Heart right ventricle (tissue), 16 donors: ENCODE measurements around the gene DDX51. TPM values are rescaled to one million over a fixed set of nuclear protein-coding genes. Genes with fewer than 3 reads are reported as not detected.

Experiments
- ATAC-seq, 8 donors: fragments of 200-7000 bp; cut with Tn5 transposase; one replicate each; pipeline ENCODE4 v1.9.1; 2020; ENCODE audit warnings: mild to moderate bottlenecking in 8 of 8, moderate library complexity in 8 of 8, moderate number of reproducible peaks in 1 of 8
- DNase-seq, 2 donors: peaks; one replicate each; pipeline ENCODE4 v3.0.0-alpha.2; 2020
- H3K27ac ChIP-seq, 10 donors: fragments of 200-600 bp; sonication (generic) in 2 of 10; one replicate each; pipeline versions ENCODE4 v1.5.0 to v1.8.0; 2020 to 2022; ENCODE audit warnings: mild to moderate bottlenecking in 3 of 10
- H3K27me3 ChIP-seq, 7 donors: fragments of 200-600 bp; one replicate each; pipeline ENCODE4 v1.8.0; 2021 to 2022; ENCODE audit warnings: mild to moderate bottlenecking in 2 of 7
- H3K36me3 ChIP-seq, 9 donors: fragments of 200-600 bp; sonication (generic) in 1 of 9; one replicate each; pipeline versions ENCODE4 v1.5.0 to v1.8.0; 2020 to 2022; ENCODE audit warnings: mild to moderate bottlenecking in 2 of 9
- H3K4me1 ChIP-seq, 9 donors: fragments of 200-600 bp; sonication (generic) in 1 of 9; one replicate each; pipeline versions ENCODE4 v1.5.0 to v1.8.0; 2020 to 2022; ENCODE audit warnings: mild to moderate bottlenecking in 4 of 9
- H3K4me3 ChIP-seq, 10 donors: fragments of 200-600 bp; sonication (generic) in 2 of 10; one replicate each; pipeline versions ENCODE4 v1.5.0 to v1.8.0; 2020 to 2022; ENCODE audit warnings: mild to moderate bottlenecking in 7 of 10, moderate library complexity in 2 of 10
- H3K9me3 ChIP-seq, 11 donors: fragments of 200-600 bp in 10 of 11; sonication (generic) in 2 of 11; one replicate each; pipeline versions ENCODE4 v1.5.0 to v1.8.0; 2013 to 2022; ENCODE audit warnings: mild to moderate bottlenecking in 2 of 11, control low read depth in 1 of 11, moderate library complexity in 1 of 11
- WGBS, 2 donors: extraction: QIAGEN DNeasy Blood & Tissue Kit; methylation state at CpG; one replicate each; pipeline ENCODE4 v1.1.7; 2013; ENCODE audit warnings: inconsistent platforms in 1 of 2; 5-methylcytosine and 5-hydroxymethylcytosine counted together
- intact Hi-C, 10 donors: fragments of 100-400 bp; cut with DNase I; formaldehyde crosslinking; loops; one replicate each; pipeline versions ENCODE4 v1.11.1 to v1.14.2; 2022
- polyA plus RNA-seq, 2 donors: library from polyadenylated mRNA; stranded (reverse); fragments of 200-250 nt; gene quantifications; one replicate each; pipeline ENCODE4 v1.2.3, GENCODE V29; 2013
- total RNA-seq, 10 donors: library from RNA; stranded (reverse); fragmentation: NEBNext Ultra II Directional in 3 of 10; extraction: Animal tissue kit (Norgen Biotek cat#: 25700) in 3 of 10; gene quantifications; one replicate each; pipeline versions ENCODE4 v1.2.1 to v1.2.4, GENCODE V29; 2021 to 2023
- TF ChIP-seq, protein P1 (sequence below), 9 donors: fragments of 200-600 bp; sonication (generic) in 2 of 9; IDR thresholded peaks; one replicate each; pipeline versions ENCODE4 v1.5.0 to v1.8.0; 2021 to 2022; ENCODE audit warnings: antibody characterized with exemption in 9 of 9, mild to moderate bottlenecking in 5 of 9, moderate library complexity in 1 of 9
- donor health status: Arrhythmogenic right ventricular cardiomyopathy.
- donor health status: ischemic (EF 13 %, LVEDD 7.1; RV severe dilation, severe dysfunction).
- donor health status: healthy with polysubstance abuse.
- donor health status: DM: no; HTN: yes; CAD: no.
- donor health status: DM: no; HTN: no; CAD: no.
- donor health status: ischemic (EF 25% LVEDD 6.9; RV normal size, moderate dysfunction).
- donor health status: ischemic (EF 25% LVEDD 5.7; RV mildly dilated, moderate dysfunction).
- donor health status: healthy.
- donor health status: DM: yes; HTN: yes; CAD: no.
- donor health status: Ischemic cardiomyopathy.
- donor health status: ischemic (EF 35%, LVEDD 5.7; RV mildly dilated, moderate dysfunction).
- donor health status: nonischemic (EF 11% LVEDD 7.7; RV severe dilation, severe dysfunction).
- donor health status: DM: yes; HTN: yes; CAD: no.
- donor health status: PGD.
- donor health status: ischemic (EF 29% LVEDD 5.4; RV normal size, mild dysfunction).
- donor health status: nonischemic (EF 23%, LVEDD 6.1; RV moderate dilation, normal function).

The DDX51 gene
- total and polyA plus RNA-seq, 12 donors = 7.2 to 19.9 (median 8.8) TPM

DNA sequence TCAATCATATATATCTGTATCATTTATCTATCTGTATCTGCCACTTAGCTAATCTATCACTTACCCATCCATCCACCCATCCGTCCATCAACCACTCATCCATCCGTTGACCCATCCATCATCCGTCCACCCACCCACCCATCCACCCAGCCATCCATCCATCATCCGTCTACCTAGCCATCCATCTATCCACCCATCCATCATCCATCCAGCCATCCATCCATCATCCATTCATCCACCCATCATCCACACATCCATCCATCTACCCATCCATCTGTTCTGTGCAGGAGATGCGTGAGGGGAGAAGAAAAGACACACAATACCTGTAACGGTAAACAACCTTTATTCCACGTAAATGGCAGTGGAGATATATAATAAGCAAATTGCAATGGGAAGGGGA, 20.3 kb upstream of the DDX51 start:
- no peaks in the 10 kb centered on the region for H3K9me3 ChIP-seq
- no peaks in the 10 kb centered on the region for H3K36me3 ChIP-seq
- WGBS, 2 donors = 82 to 87% methylated on average over 7 of the region's 7 CpGs
- H3K27ac ChIP-seq = no peak overlapping the region
- H3K4me3 ChIP-seq = no peak overlapping the region
- H3K4me1 ChIP-seq = peaks cover 0 to 15% (median 0%) of the 10 kb centered on the region in 9 donors
- ATAC-seq (no peak), DNase-seq (no peak)
- TF ChIP-seq, protein P1, sequence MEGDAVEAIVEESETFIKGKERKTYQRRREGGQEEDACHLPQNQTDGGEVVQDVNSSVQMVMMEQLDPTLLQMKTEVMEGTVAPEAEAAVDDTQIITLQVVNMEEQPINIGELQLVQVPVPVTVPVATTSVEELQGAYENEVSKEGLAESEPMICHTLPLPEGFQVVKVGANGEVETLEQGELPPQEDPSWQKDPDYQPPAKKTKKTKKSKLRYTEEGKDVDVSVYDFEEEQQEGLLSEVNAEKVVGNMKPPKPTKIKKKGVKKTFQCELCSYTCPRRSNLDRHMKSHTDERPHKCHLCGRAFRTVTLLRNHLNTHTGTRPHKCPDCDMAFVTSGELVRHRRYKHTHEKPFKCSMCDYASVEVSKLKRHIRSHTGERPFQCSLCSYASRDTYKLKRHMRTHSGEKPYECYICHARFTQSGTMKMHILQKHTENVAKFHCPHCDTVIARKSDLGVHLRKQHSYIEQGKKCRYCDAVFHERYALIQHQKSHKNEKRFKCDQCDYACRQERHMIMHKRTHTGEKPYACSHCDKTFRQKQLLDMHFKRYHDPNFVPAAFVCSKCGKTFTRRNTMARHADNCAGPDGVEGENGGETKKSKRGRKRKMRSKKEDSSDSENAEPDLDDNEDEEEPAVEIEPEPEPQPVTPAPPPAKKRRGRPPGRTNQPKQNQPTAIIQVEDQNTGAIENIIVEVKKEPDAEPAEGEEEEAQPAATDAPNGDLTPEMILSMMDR (IDR thresholded peaks at IDR 0.05) = no peak
- peaks cover 0 to 44% (median 18%) of the 10 kb centered on the region in 7 donors for H3K27me3 ChIP-seq
- intact Hi-C loops = no loop called here

DNA sequence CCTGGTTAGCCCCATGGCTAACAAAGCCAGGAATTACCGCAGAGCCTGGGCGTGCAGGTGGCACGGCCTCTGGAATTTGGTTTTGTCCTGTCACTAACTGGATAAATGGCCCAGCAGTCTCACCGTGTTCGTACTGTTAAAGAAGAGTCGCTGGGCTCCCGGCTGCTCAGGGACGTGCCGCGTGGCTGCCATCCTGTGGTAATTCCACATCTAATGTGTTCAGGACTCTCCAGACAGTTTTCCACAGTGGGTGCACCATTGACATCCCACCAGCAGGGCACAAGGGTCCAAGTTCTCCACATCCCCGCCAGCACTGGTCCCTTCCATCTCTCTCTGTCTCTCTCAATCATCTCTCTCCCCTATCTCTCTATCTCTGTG, 19.8 kb upstream of the DDX51 start:
- WGBS, 2 donors = 65 to 68% methylated on average over 11 of the region's 11 CpGs
- H3K4me3 ChIP-seq = no peak overlapping the region
- no peaks in the 10 kb centered on the region for H3K36me3 ChIP-seq
- ATAC-seq = no peak
- TF ChIP-seq, protein P1 (IDR thresholded peaks at IDR 0.05) = peak in 1 of 9 donors; percentile 16
- H3K9me3 ChIP-seq = no peaks in the 10 kb centered on the region
- peaks cover 0 to 15% (median 0%) of the 10 kb centered on the region in 9 donors for H3K4me1 ChIP-seq
- H3K27me3 ChIP-seq = peaks cover 0 to 41% (median 18%) of the 10 kb centered on the region in 7 donors
- no peak for DNase-seq
- intact Hi-C loops = no loop called here
- H3K27ac ChIP-seq = no peak overlapping the region

DNA sequence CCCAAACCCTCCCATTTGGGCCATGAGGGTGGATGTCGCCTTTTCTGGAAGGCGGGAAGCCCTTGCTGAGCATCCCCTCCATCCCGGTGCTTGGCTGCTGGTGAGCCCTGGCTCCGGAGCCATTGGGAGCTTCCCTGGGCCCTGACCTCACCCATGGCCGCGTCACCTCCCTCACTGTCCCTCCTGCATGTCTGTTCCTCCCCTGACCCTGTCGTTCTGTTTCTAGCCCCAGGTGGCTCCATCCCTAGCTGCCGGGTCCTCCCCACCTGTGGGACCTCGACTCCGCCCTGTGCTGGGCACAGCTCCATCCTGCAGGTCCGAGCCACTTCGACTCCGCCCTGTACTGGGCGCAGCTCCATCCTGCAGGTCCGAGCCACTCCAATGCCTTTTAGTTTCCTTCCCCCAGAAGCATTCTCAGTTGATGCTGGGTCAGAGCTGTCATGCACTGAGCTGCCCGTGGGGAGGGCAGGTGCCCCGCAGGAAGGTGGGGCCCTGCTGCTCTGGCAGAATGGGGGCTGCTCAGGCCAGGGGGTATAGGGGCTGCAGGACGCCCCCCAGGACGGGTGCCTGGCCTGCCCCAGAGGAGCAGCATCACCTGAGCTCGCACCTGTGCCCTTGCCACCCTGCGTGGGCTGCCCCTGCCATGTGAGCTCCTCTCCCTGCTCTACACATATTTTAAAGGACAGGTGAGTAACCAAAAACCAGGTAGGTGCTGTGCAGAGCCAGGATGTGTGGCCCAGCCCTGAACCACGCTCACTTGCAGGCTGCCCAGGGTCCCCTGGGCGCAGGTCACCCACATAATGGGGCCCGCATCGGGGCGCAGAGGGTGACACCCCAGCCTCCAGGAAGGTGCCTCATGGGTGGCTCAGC, 19.2 kb upstream of the DDX51 start:
- H3K9me3 ChIP-seq = no peaks in the 10 kb centered on the region
- TF ChIP-seq, protein P1 (IDR thresholded peaks at IDR 0.05) = no peak
- peak overlapping the region in 1 of 10 donors; percentile 18 for H3K4me3 ChIP-seq
- intact Hi-C loops = no loop called here
- H3K4me1 ChIP-seq = peaks cover 0 to 15% (median 0%) of the 10 kb centered on the region in 9 donors
- ATAC-seq = peak in 2 of 8 donors; percentile 27 to 34
- peaks cover 0 to 3% (median 0%) of the 10 kb centered on the region in 9 donors for H3K36me3 ChIP-seq
- H3K27ac ChIP-seq = peak overlapping the region in 1 of 10 donors; percentile 10
- H3K27me3 ChIP-seq = peaks cover 0 to 35% (median 17%) of the 10 kb centered on the region in 7 donors
- peak in 1 of 2 donors; percentile 7 for DNase-seq
- 60 to 65% methylated on average over 26 of the region's 26 CpGs for WGBS, 2 donors

DNA sequence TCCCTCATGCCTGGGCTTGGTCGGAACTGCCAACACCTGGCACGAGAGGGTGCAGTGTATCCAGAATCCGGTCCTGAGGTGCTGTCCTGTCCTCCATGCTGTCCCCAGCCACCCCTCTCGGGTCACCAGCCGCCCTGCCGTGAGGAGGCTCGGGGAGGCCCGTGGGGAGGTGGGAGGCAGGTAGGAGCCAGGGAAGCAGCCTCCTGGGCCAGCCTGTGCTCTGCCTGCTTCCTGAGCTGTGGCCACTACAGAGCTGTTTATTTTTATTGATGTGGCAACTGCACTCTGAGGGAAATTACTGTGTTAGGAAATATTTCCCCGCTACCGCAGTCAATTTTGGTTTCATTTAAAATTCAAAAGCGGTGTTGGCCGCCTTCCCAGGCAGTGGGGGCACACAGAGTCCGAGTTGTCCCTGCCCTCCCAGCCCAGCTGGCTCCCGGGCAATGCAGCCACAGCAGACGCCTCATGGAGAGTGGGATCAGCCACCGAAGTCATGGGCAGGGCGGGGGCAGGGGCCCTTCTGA, 18.5 kb upstream of the DDX51 start:
- H3K27ac ChIP-seq = peak overlapping the region in 1 of 10 donors; percentile 10
- peaks cover 0 to 3% (median 0%) of the 10 kb centered on the region in 9 donors for H3K36me3 ChIP-seq
- ATAC-seq (peak in 3 of 8 donors; percentile 16 to 22 (median 21)), DNase-seq (peak in 1 of 2 donors; percentile 12)
- intact Hi-C loops = no loop called here
- H3K9me3 ChIP-seq = no peaks in the 10 kb centered on the region
- peaks cover 0 to 32% (median 15%) of the 10 kb centered on the region in 7 donors for H3K27me3 ChIP-seq
- peak overlapping the region in 2 of 10 donors; percentile 14 to 18 for H3K4me3 ChIP-seq
- TF ChIP-seq, protein P1 (IDR thresholded peaks at IDR 0.05) = no peak
- 43 to 44% methylated on average over 17 of the region's 17 CpGs for WGBS, 2 donors
- H3K4me1 ChIP-seq = peaks cover 0 to 15% (median 0%) of the 10 kb centered on the region in 9 donors
